22Rv1 (cell line): Measurements from ENCODE around the gene ZNF778.

Experiments used
- CTCF ChIP-seq: fragments of 450-650 bp; IDR thresholded peaks from 2 replicates; pipeline ENCODE4 v1.5.1; 2017; ENCODE audit warnings: mild to moderate bottlenecking
- ZFX ChIP-seq: fragments of 450-650 bp; IDR thresholded peaks from 2 replicates; pipeline ENCODE4 v1.6.1; 2017; ENCODE audit warnings: antibody characterized with exemption, borderline replicate concordance

GRCh38 chr16:89241187-89242007, 23.9 kb downstream of the ZNF778 start:
- TF ChIP-seq CTCF, result no peak
- no peak for TF ChIP-seq ZFX
